ENCODE results near the gene BABAM2. TPM values are rescaled to one million over a fixed set of nuclear protein-coding genes. Genes with fewer than 3 reads are reported as not detected.

The BABAM2 gene
- total and polyA plus RNA-seq, 2 of the 4 experiments (the other 2 are of a cell fraction) = 20.9 to 23.1 TPM

DNA sequence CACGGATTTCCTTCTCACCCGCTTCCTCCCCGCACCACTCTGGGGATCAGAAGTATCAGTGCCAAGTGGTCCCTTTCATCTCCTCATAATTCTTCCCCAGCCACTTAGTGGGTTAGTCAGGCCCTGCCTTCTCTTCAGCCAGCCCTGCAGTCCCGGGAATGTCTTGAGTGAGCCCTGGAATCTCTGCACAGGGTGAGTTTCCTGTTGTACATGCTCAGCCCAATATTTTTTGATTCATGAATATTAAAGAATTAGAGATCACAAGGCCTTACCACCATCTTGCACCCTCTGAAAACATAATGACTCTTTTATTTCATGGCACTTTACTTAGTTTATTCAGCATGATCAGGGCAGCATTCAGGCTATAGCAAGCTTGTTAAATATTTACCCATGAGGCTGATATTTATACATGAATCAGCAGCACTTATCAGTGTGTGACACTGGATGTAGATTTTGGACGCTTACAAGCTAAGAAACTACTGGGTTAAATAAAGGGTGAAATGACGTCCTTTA is 342.7 kb downstream of the BABAM2 start:
- Histone ChIP-seq H3K4me3 (ENCODE audit: insufficient read depth, low read depth, low read length) (no peak overlapping the region), H2AK9ac (replicated peaks; ENCODE audit: low read depth, low read length, poor library complexity) (no peak overlapping the region), H4K91ac (ENCODE audit: insufficient read depth, low read depth, low read length) (peak overlapping the region; percentile 61), H3K9me3 (ENCODE audit: control insufficient read depth, insufficient read depth, low read length) (no peaks in the 10 kb centered on the region), H3K4ac (ENCODE audit: low read depth, low read length) (peak overlapping the region; percentile 79), H2AK5ac (ENCODE audit: low read depth, low read length) (peak overlapping the region; percentile 89), H2BK120ac (ENCODE audit: low read depth, low read length) (peak overlapping the region; percentile 72), H3K27ac (ENCODE audit: insufficient read depth, low read length) (peak overlapping the region; percentile 94; the same call in 1 of the 2 replicates), H4K20me1 (ENCODE audit: insufficient read depth, low read length) (no peaks in the 10 kb centered on the region), H3K9ac (ENCODE audit: low read depth, low read length) (peak overlapping the region; percentile 57; the same call in 1 of the 2 replicates), H3K79me1 (ENCODE audit: low read depth in 1 of 2, low read length in 2 of 2) (no peaks in the 10 kb centered on the region; a peak in 1 of 4 replicates), H3K4me2 (ENCODE audit: low read depth, low read length) (peak overlapping the region; percentile 55), H3K56ac (ENCODE audit: extremely low read depth, insufficient read depth, low read length) (no peak overlapping the region), H3K9me1 (ENCODE audit: insufficient read depth, low read length) (peaks cover 4% of the 10 kb centered on the region; the same call in 1 of the 2 replicates), H3K36me3 (ENCODE audit: control insufficient read depth, insufficient read depth, low read length) (peaks cover 1% of the 10 kb centered on the region; the same call in 1 of the 2 replicates), H2BK5ac (ENCODE audit: low read depth, low read length, poor library complexity, severe bottlenecking) (peak overlapping the region; percentile 80), H4K8ac (ENCODE audit: low read depth in 2 of 2, low read length in 2 of 2) (peak overlapping the region in 1 of 2 experiments; percentile 80; a peak in 2 of 4 replicates), H2BK15ac (ENCODE audit: low read depth, low read length) (no peak overlapping the region; the same call in 2 of the 3 replicates), H3K4me1 (ENCODE audit: control insufficient read depth, insufficient read depth, low read length) (peaks cover 14% of the 10 kb centered on the region), H2AFZ (replicated peaks; ENCODE audit: low read length, poor library complexity) (peak overlapping the region; percentile 65), H3K18ac (ENCODE audit: low read depth, low read length) (peak overlapping the region; percentile 62), H3K27me3 (ENCODE audit: control insufficient read depth, insufficient read depth, low read length) (no peaks in the 10 kb centered on the region), H3K14ac (replicated peaks; ENCODE audit: low read depth, low read length) (peak overlapping the region; percentile 69; the same call in 1 of the 2 replicates), H2BK20ac (ENCODE audit: low read depth, low read length) (peak overlapping the region; percentile 75; the same call in 1 of the 2 replicates), H4K5ac (ENCODE audit: low read depth, low read length) (peak overlapping the region; percentile 72), H3K23ac (ENCODE audit: low read depth, low read length) (peak overlapping the region; percentile 1; the same call in 1 of the 2 replicates)
- TF ChIP-seq SMC3 (IDR thresholded peaks at IDR 0.05; ENCODE audit: low read depth, low read length) = no peak
- TF ChIP-seq MAFK (IDR thresholded peaks at IDR 0.05; ENCODE audit: low read depth, low read length) = 0 out of 2 replicates have a peak, but pooled peaks have one; percentile 10
- 0 out of 2 replicates have a peak, but pooled peaks have one; percentile 3 for TF ChIP-seq FOS (IDR thresholded peaks at IDR 0.05; ENCODE audit: low read depth, low read length)
- 20% methylated on average over 2 of the region's 6 CpGs; no CpG with 5 or more reads in 1 of the 2 experiments for WGBS, 2 experiments (ENCODE audit: extremely low coverage in 2 of 2, insufficient read length in 1 of 2)
- DNase-seq = peak; percentile 81
- intact Hi-C loops (cut with micrococcal nuclease) = loop anchor here (5.0 kb wide), 1 partner anchor 159 kb away; the partner anchor contains the start of gene FOSL2
- CTCF ChIA-PET = no interaction called here
- ATAC-seq (ENCODE audit: low read depth) = peak; percentile 87
- in situ Hi-C loops (cut with MboI; ENCODE audit: low sequenced_read_pairs) = no loop called here
- dilution Hi-C loops (cut with HindIII; ENCODE audit: low sequenced_read_pairs, unreplicated experiment) = no loop called here
- BruUV-seq (replicated peaks) = no TSS peak
- POLR2A ChIA-PET (ENCODE audit: unreplicated experiment) = no interaction called here
